Mesenteric fat pad (tissue), 1 donor: ENCODE results near the gene NEK10. TPM values are rescaled to one million over a fixed set of nuclear protein-coding genes. Genes with fewer than 3 reads are reported as not detected.

Experiments
- DNase-seq: peaks from one replicate; pipeline ENCODE4 v3.0.0-alpha.2; 2020; ENCODE audit warnings: low spot score
- total RNA-seq: library from RNA; stranded (reverse); fragmentation: NEBNext Ultra II Directional; extraction: Animal tissue kit (Norgen Biotek cat#: 25700); gene quantifications from one replicate; pipeline ENCODE4 v1.2.1, GENCODE V29; 2021
- donor health status: DM: yes; HTN: yes; CAD: no.

Gene NEK10
- total RNA-seq, 1 donor from 2014 or later: 0.87 TPM

DNA sequence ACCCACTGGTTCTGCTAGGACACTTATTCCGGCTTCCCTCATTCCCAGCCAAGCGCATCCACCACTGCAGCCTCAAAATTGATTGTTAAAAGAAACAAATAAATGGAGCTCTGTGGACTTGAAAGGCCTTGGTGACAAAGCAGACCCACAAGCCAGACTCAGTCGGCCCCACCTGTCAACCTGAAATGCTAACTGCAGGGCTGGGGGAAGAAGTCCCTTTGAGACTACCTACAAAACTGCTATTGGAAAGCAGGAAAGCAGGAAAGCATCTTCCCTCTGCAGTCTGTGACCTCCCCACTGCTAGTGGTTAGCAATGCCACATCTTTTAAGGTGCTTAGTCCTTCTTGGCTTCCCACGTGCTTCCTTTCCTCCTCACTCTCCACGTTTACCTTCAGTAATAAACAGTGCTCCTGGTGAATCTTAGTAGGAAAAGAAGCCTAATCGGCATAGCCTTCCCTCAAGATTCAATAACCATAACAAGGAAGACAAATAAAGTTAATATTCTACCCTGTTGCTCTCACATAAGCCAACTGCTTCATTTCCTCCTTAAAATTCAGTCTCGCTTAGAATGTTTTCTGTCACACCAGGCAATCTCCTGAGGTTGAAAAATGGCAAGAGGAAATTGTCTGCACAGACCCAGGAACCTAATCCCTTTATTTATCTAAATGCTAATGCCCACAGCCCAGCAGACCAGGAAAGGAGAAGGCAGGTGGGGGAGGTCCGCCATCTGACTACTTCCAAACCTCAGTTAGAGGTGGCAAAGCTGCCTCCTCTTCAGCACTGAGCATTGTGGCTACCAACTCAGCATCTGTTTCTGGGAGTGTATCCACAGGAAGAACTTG is 296.2 kb downstream of the NEK10 start:
- no peak for DNase-seq

DNA sequence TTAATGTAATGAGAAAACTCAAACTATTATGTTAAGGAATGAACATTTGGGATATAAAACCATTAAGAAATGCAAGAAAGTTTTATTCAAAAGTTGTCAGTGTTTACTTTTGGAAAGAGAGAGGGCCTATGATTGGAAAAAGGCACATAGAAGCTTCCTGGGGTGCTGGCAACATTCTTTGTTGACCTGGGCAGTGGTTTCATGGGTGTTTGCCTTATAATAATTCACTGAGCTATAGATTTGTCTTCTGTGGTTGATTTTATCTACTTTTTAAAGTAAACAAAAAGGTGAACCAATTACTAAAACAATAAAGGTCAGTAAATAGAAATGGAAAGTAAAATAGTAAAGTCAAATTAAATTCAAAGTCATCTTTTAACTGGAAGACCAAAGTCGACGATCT is 308.8 kb downstream of the NEK10 start:
- no peak for DNase-seq

Other genes starting within 250 kb of the NEK10 start
- 29.2 TPM for gene SLC4A7, start 115.0 kb upstream of the NEK10 start, total RNA-seq